Panc1 (cell line): ENCODE results near the gene DUSP1. TPM values are rescaled to one million over a fixed set of nuclear protein-coding genes. Genes with fewer than 3 reads are reported as not detected.

ENCODE experiments used
- ATAC-seq: fragments of 200-7000 bp; cut with Tn5 transposase; 2 replicates; pipeline ENCODE4 v1.9.1; 2020; ENCODE audit warnings: mild to moderate bottlenecking, moderate library complexity
- BruUV-seq: library from RNA; stranded (reverse); fragments of 400-500 nt; replicated peaks from 2 replicates; lab custom pipeline; 2021; lab: Mats Ljungman, UMichigan
- CTCF ChIA-PET: fragments of 300-600 bp; sonication (Branson Sonifier 250); formaldehyde crosslinking; loops from one replicate; lab custom pipeline; 2022; ENCODE audit warnings: antibody characterized with exemption; lab: Charles Lee
- POLR2A ChIA-PET: fragments of 300-600 bp; sonication (Branson Sonifier 250); formaldehyde crosslinking; loops from one replicate; lab custom pipeline; 2022; ENCODE audit warnings: antibody characterized with exemption; lab: Charles Lee
- DNase-seq: peaks from one replicate; pipeline ENCODE4 v3.0.0-alpha.2; 2010; ENCODE audit warnings: low read depth, low spot score
- H3K27ac ChIP-seq: 2 replicates; pipeline ENCODE4 v1.5.1; 2011; ENCODE audit warnings: mild to moderate bottlenecking, low read length, inconsistent platforms
- H3K27me3 ChIP-seq: fragments of 200-500 bp; sonication (Bioruptor generic); 2 replicates; pipeline ENCODE4 v1.6.0; 2014; ENCODE audit warnings: low read length, inconsistent platforms; ENCODE audit not compliant: control insufficient read depth, insufficient read depth
- H3K36me3 ChIP-seq: fragments of 200-500 bp; sonication (Bioruptor generic); 2 replicates; pipeline ENCODE4 v1.5.1; 2014; ENCODE audit warnings: inconsistent platforms, mild to moderate bottlenecking, low read length, moderate library complexity; ENCODE audit not compliant: control insufficient read depth, insufficient read depth
- H3K4me1 ChIP-seq: 2 replicates; pipeline ENCODE4 v1.5.1; 2011; ENCODE audit warnings: inconsistent platforms, mild to moderate bottlenecking, low read length, moderate library complexity; ENCODE audit not compliant: control insufficient read depth, insufficient read depth
- H3K4me3 ChIP-seq, 2 experiments: 2 replicates each; pipeline ENCODE4 v1.5.1; 2011 to 2012; ENCODE audit warnings: low read depth in 2 of 2, low read length in 2 of 2, mild to moderate bottlenecking in 2 of 2, inconsistent platforms in 1 of 2, moderate library complexity in 1 of 2
- H3K9me3 ChIP-seq: fragments of 200-500 bp; sonication (Bioruptor generic); 2 replicates; pipeline ENCODE4 v1.5.1; 2014; ENCODE audit warnings: low read depth, mild to moderate bottlenecking, inconsistent platforms, low read length, moderate library complexity; ENCODE audit not compliant: control insufficient read depth, insufficient read depth
- POLR2AphosphoS5 ChIP-seq: IDR thresholded peaks from 2 replicates; pipeline ENCODE4 v1.6.1; 2012; ENCODE audit warnings: mild to moderate bottlenecking, low read depth, low read length, moderate library complexity
- SIN3A ChIP-seq: IDR thresholded peaks from 2 replicates; pipeline ENCODE4 v1.6.1; 2012; ENCODE audit warnings: low read depth, mild to moderate bottlenecking, low read length, moderate library complexity, borderline replicate concordance; ENCODE audit not compliant: insufficient read depth
- TCF7L2 ChIP-seq: IDR thresholded peaks from 2 replicates; pipeline ENCODE4 v1.6.1; 2011; ENCODE audit warnings: mild to moderate bottlenecking, low read depth, low read length, inconsistent platforms
- in situ Hi-C: cut with HindIII; loops from 2 replicates; pipeline ENCODE4 v1.10.0; 2016; ENCODE audit warnings: low sequenced_read_pairs, low pct_unique_long_range_greater_than_20kb
- intact Hi-C: fragments of 100-400 bp; cut with micrococcal nuclease; formaldehyde crosslinking; loops from one replicate; pipeline ENCODE4 v1.10.0; 2022; ENCODE audit not compliant: unreplicated experiment
- total RNA-seq: library from RNA; stranded (reverse); gene quantifications from one replicate; pipeline ENCODE4 v1.2.1, GENCODE V29; 2021; ENCODE audit not compliant: unreplicated experiment
- TF ChIP-seq, protein P1 (sequence below), 2 experiments: IDR thresholded peaks; 2 replicates each; pipeline ENCODE4 v1.6.1; 2011 to 2012; ENCODE audit warnings: low read depth in 2 of 2, control low read depth in 1 of 2, low read length in 1 of 2, mild to moderate bottlenecking in 1 of 2, moderate library complexity in 1 of 2; ENCODE audit not compliant: insufficient read depth in 1 of 2
- TF ChIP-seq, protein P2 (sequence below): fragments of 450-650 bp; IDR thresholded peaks from 2 replicates; pipeline ENCODE4 v1.5.1; 2017; ENCODE audit warnings: mild to moderate bottlenecking

The DUSP1 gene
- total RNA-seq, 1 experiment from 2014 or later: 79.9 TPM

DNA sequence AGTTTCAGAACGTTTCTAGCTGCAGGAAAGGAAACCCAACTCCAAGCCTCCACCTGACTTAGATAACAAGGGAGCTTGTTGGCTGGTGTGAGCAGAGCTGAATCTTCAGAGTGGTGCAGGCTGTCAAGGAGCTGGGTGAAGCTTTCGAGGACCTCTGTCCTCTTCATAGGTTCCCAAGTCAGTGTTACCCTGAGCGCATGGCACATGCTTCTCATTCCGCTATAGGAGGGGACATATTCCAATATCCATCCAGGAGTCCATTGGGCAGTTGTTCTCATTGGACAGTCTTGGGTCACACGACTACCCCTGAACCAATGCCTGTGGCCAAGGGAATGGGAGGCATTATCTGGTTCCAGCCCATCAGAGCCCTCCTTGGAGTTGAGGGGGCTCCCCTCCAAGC lies 50.3 kb downstream of the DUSP1 start:
- POLR2A ChIA-PET: interaction anchor here (1.1 kb wide), 1 partner anchor 44 kb away, joined by 3 read pairs; no protein-coding TSS in a partner anchor
- Histone ChIP-seq H3K9me3 (no peaks in the 10 kb centered on the region), H3K4me3 (no peak overlapping the region), H3K27me3 (no peaks in the 10 kb centered on the region), H3K4me1 (peaks cover 18% of the 10 kb centered on the region), H3K27ac (no peak overlapping the region; the same call in 1 of the 2 replicates), H3K36me3 (no peaks in the 10 kb centered on the region)
- intact Hi-C loops: no loop called here
- ATAC-seq (no peak), DNase-seq (no peak)
- in situ Hi-C loops: no loop called here
- CTCF ChIA-PET: no interaction called here
- BruUV-seq: no TSS peak
- TF ChIP-seq TCF7L2 (no peak), POLR2AphosphoS5 (no peak), SIN3A (no peak)
- TF ChIP-seq, protein P1, sequence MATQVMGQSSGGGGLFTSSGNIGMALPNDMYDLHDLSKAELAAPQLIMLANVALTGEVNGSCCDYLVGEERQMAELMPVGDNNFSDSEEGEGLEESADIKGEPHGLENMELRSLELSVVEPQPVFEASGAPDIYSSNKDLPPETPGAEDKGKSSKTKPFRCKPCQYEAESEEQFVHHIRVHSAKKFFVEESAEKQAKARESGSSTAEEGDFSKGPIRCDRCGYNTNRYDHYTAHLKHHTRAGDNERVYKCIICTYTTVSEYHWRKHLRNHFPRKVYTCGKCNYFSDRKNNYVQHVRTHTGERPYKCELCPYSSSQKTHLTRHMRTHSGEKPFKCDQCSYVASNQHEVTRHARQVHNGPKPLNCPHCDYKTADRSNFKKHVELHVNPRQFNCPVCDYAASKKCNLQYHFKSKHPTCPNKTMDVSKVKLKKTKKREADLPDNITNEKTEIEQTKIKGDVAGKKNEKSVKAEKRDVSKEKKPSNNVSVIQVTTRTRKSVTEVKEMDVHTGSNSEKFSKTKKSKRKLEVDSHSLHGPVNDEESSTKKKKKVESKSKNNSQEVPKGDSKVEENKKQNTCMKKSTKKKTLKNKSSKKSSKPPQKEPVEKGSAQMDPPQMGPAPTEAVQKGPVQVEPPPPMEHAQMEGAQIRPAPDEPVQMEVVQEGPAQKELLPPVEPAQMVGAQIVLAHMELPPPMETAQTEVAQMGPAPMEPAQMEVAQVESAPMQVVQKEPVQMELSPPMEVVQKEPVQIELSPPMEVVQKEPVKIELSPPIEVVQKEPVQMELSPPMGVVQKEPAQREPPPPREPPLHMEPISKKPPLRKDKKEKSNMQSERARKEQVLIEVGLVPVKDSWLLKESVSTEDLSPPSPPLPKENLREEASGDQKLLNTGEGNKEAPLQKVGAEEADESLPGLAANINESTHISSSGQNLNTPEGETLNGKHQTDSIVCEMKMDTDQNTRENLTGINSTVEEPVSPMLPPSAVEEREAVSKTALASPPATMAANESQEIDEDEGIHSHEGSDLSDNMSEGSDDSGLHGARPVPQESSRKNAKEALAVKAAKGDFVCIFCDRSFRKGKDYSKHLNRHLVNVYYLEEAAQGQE (IDR thresholded peaks at IDR 0.05; ENCODE audit: insufficient read depth in 1 of 2, low read depth in 2 of 2, low read length in 1 of 2): no peak
- TF ChIP-seq, protein P2, sequence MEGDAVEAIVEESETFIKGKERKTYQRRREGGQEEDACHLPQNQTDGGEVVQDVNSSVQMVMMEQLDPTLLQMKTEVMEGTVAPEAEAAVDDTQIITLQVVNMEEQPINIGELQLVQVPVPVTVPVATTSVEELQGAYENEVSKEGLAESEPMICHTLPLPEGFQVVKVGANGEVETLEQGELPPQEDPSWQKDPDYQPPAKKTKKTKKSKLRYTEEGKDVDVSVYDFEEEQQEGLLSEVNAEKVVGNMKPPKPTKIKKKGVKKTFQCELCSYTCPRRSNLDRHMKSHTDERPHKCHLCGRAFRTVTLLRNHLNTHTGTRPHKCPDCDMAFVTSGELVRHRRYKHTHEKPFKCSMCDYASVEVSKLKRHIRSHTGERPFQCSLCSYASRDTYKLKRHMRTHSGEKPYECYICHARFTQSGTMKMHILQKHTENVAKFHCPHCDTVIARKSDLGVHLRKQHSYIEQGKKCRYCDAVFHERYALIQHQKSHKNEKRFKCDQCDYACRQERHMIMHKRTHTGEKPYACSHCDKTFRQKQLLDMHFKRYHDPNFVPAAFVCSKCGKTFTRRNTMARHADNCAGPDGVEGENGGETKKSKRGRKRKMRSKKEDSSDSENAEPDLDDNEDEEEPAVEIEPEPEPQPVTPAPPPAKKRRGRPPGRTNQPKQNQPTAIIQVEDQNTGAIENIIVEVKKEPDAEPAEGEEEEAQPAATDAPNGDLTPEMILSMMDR: no peak

DNA sequence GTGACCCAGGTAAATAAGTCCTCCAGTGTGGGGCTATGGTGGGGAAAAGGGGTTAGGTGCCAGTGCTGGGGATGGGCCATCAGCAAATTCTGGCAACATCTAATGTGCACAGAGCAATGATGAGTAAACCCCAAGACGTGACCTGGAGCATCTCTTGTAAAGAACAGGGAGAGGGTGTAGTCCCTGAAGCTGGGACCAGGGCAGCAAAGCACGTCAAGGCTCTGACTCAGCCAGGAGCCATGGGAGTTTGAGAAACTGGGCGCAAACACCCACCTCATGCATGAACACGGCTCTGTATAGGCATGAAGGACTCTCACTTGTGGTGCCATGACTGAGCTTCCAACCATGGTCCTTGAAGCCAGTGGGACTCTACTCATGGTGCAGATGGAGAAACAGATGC lies 51.8 kb downstream of the DUSP1 start:
- no peak for ATAC-seq
- in situ Hi-C loops: no loop called here
- no peaks in the 10 kb centered on the region for H3K9me3 ChIP-seq
- peaks cover 33% of the 10 kb centered on the region for H3K4me1 ChIP-seq
- H3K27ac ChIP-seq: no peak overlapping the region
- no peak overlapping the region for H3K4me3 ChIP-seq
- H3K36me3 ChIP-seq: no peaks in the 10 kb centered on the region
- POLR2A ChIA-PET: no interaction called here
- no peak for DNase-seq
- TF ChIP-seq, protein P2: no peak
- TF ChIP-seq TCF7L2 (no peak), SIN3A (no peak), POLR2AphosphoS5 (no peak)
- TF ChIP-seq, protein P1 (IDR thresholded peaks at IDR 0.05; ENCODE audit: insufficient read depth in 1 of 2, low read depth in 2 of 2, low read length in 1 of 2): no peak
- no peaks in the 10 kb centered on the region for H3K27me3 ChIP-seq
- no TSS peak for BruUV-seq
- CTCF ChIA-PET: no interaction called here
- intact Hi-C loops: loop anchor here (10.0 kb wide), 2 partner anchors 146 to 186 kb away; no protein-coding TSS in a partner anchor
